ENCODE data around the gene ANTXRL. TPM values are rescaled to one million over a fixed set of nuclear protein-coding genes. Genes with fewer than 3 reads are reported as not detected.

The ANTXRL gene
- total RNA-seq, 1 donor from 2014 or later: not detected

DNA sequence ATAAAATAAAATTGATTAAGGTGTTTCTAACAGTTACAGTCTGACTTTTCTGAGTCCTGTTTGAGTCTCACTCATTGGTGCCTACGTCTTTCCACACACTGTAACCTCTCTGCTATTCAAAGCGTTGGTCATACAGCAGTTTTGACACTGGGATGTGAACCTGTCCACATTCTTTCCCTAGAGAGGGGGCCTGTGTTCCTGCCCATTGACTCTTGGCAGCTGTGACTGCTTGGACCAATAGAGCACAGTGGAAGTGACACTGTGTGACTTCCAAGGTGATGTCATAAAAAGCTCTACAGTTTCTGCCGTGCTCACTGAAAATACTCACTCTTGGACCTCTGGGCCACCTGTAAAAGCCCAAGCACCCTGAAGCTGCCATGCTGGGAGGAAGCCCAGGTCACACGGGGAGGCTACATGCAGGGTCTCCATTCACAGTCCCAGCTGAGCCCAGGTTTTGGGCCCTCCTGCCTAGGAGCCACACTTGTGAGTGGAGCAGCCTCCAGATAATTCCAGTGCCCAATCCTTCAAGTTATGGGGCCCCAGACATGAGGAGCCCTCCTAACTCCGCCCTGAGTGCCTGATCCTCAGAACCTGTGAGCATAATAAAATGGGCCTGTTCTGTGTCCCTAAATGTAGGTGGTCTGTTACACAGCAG, 704 bp upstream of the ANTXRL start:
- no peak overlapping the region for H3K27ac Mint-ChIP-seq (ENCODE audit: unreplicated experiment)
- no peak for DNase-seq (ENCODE audit: low spot score)
- peaks cover 2% of the 10 kb centered on the region for H3K4me1 Mint-ChIP-seq (ENCODE audit: unreplicated experiment)
- no peak for TF ChIP-seq CTCF (IDR thresholded peaks at IDR 0.05; ENCODE audit: unreplicated experiment)
- H3K36me3 Mint-ChIP-seq (ENCODE audit: low read depth, unreplicated experiment): no peaks in the 10 kb centered on the region
- no peaks in the 10 kb centered on the region for H3K9me3 Mint-ChIP-seq (ENCODE audit: unreplicated experiment)
- peaks cover 11% of the 10 kb centered on the region for H3K27me3 Mint-ChIP-seq (ENCODE audit: unreplicated experiment)
- no peak overlapping the region for H3K4me3 Mint-ChIP-seq (ENCODE audit: unreplicated experiment)

DNA sequence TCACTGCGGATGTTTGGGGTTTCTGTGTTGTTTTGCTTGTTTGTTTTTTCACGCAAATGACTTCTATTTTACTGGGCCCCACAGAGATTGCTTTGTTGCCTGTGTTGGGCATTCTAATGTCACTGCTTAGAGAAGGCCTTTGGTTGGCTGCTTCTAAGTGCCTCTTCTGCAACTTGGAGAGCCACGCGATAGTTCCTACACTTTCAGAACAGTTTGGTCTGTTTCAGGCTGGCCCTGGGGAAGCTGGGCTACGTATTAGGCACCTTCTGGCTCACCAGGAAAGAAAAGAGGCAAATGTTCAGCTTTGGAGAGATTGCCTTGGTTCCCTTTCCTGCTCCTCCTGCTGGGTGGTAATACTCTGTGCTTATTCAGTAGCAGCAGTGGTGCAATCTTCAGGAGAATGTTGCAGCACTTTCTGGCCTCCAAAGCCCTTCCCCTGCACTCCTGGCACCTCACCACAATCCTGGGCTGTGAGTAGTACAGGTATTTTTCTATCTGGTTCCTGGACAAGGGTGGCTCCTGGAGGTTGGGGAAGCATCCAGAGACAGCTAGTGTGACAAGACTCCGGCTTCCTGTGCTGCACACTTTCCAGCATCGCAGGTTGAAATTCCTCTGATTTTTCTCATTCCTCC, 1.2 kb downstream of the ANTXRL start:
- Mint-ChIP-seq H3K27ac (ENCODE audit: unreplicated experiment) (no peak overlapping the region), H3K27me3 (ENCODE audit: unreplicated experiment) (peaks cover 12% of the 10 kb centered on the region), H3K9me3 (ENCODE audit: unreplicated experiment) (no peaks in the 10 kb centered on the region), H3K36me3 (ENCODE audit: low read depth, unreplicated experiment) (no peaks in the 10 kb centered on the region), H3K4me1 (ENCODE audit: unreplicated experiment) (peaks cover 3% of the 10 kb centered on the region), H3K4me3 (ENCODE audit: unreplicated experiment) (no peak overlapping the region)
- DNase-seq (ENCODE audit: low spot score): no peak
- TF ChIP-seq CTCF (IDR thresholded peaks at IDR 0.05; ENCODE audit: unreplicated experiment): no peak

DNA sequence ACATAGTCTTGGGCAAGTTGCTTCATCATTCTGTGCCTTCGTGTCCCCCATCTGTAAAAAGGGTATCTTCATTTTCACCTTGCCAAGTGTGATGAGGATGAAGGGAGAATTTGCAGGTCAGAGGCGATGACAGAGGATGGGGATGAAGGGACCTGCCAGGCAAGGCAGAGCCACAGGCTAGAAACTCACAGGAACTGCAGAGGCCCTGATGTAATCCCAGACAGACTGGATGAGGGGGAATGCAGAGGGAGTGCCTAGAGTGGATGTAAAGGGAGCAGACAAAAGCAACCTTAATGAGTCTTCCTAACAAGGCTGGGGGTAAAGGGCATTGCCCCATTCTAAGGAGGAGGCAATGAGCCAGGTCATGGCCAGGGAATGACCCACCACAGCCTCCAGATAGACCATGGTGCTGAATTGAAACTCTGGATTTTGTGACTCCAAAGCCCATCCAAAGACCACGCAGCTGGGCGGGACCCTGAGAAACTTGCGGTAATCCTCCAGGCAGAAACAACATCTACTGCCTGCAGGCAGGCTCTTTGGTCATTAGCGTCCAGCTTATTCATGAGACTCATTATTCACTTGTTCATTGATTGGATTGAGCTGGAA, 1.9 kb downstream of the ANTXRL start:
- TF ChIP-seq CTCF (IDR thresholded peaks at IDR 0.05; ENCODE audit: unreplicated experiment): no peak
- H3K4me1 Mint-ChIP-seq (ENCODE audit: unreplicated experiment): peaks cover 10% of the 10 kb centered on the region
- H3K36me3 Mint-ChIP-seq (ENCODE audit: low read depth, unreplicated experiment): peaks cover 4% of the 10 kb centered on the region
- no peak overlapping the region for H3K4me3 Mint-ChIP-seq (ENCODE audit: unreplicated experiment)
- no peak for DNase-seq (ENCODE audit: low spot score)
- H3K9me3 Mint-ChIP-seq (ENCODE audit: unreplicated experiment): no peaks in the 10 kb centered on the region
- no peak overlapping the region for H3K27ac Mint-ChIP-seq (ENCODE audit: unreplicated experiment)
- H3K27me3 Mint-ChIP-seq (ENCODE audit: unreplicated experiment): peaks cover 16% of the 10 kb centered on the region

DNA sequence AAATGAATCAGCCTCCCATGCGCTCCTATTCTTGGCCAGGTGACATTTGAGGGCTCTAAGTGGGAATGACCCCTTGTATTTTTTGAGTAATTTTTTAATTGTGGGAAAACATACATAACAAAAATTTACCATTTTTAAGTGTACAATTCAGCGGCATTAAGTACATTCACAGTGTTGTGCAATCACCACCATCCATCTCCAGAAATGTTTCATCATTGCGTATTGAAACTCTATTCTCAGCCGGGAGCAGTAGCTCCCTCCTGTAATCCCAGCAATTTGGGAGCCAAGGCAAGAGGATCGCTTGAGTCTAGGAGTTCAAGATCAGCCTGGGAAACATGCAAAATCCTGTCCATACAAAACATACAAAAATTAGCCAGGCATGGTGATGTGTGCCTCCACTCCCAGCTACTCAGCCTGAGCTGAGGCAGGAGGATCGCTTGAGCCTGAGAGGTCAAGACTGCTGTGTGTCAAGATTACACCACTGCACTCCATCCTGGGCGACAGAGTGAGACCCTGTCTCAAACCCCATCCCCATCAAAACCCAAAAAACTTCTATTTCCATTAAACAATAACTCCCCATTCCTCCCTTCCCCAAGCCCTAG, 2.5 kb downstream of the ANTXRL start:
- Mint-ChIP-seq H3K4me3 (ENCODE audit: unreplicated experiment) (no peak overlapping the region), H3K27me3 (ENCODE audit: unreplicated experiment) (peaks cover 12% of the 10 kb centered on the region), H3K36me3 (ENCODE audit: low read depth, unreplicated experiment) (peaks cover 4% of the 10 kb centered on the region), H3K9me3 (ENCODE audit: unreplicated experiment) (no peaks in the 10 kb centered on the region), H3K27ac (ENCODE audit: unreplicated experiment) (no peak overlapping the region), H3K4me1 (ENCODE audit: unreplicated experiment) (peaks cover 10% of the 10 kb centered on the region)
- no peak for DNase-seq (ENCODE audit: low spot score)
- TF ChIP-seq CTCF (IDR thresholded peaks at IDR 0.05; ENCODE audit: unreplicated experiment): no peak

Data from endothelial cell (in vitro differentiated cells).